Ecto neural progenitor cell (in vitro differentiated cells): Measurements from ENCODE around the gene LACTB.

Experiments
- DNase-seq: peaks from one replicate; pipeline ENCODE4 v3.0.0-alpha.2; 2018; ENCODE audit warnings: low spot score

LACTB gene

GRCh38 chr15:63133786-63134185 is 12.1 kb downstream of the LACTB start:
- DNase-seq = no peak

DNA sequence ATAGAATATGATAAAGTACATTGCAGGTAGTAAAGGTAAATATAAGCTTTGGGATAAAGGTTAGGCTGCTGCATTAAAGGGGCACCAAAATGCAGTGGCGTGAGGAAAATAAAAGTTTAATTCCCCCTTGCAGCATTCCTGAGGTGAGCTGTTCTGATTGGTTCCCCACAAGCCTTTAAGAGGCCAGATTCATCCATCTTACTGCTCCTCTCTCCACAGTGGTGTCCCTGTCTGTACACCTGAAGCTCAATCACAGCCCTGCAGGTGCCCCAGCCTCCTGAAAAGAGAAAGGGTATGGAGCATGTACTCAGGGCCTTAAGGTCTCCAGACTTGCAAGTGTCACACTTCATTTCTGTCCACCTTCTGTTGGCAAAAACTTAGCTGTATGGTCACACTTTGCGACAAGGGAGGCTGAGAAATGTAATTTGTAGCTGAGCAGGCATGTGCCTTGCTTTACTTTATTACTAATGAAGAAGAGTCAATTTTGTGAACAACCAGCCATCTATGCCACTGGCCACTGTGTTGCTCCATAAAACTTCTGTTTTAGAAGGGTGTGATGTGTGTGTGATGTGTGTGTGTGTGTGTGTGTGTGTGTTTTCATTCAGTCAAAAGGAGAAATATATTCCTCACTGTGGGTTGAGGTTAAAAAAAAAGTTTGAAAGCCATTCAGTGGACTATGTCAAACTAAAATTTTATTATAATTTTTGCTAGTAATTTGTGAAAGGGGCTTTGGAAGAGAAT is 12.8 kb downstream of the LACTB start:
- no peak for DNase-seq

DNA sequence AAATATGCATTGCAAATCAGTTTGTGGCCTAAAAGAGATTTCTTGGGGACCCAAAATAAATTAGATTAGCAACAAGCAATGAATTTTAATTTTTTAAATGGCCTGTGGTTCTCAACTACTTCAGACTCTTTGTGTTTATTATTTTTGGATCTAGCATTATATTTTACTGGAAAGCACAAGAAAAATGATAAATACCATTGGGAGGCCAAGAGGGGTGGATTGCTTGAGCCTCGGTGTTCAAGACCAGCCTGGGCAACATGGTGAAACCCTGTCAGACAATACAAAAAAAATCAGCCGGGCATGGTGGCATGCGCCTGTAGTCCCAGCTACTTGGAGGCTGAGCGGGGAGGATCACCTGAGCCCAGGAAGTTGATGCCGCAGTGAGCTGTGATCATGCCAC is 13.6 kb downstream of the LACTB start:
- DNase-seq = no peak

DNA sequence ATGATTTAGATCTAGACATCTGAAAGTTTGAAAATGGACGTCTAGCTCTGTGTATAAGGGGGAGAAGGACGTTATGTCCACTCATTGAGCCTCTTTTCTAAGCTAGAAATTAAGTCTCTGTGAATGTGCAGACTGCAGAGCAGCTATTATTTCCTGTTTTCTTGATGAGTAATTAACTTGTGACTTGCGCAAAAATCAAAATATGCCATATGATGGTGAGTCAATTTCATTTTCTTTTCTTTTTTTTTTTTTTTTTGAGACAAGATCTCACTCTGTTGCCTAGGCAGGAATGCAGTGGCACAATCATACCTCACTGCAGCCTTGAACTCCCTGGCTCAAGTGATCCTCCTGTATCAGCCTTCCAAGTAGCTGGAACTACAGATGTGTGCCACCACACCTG is 14.1 kb downstream of the LACTB start:
- DNase-seq = no peak

DNA sequence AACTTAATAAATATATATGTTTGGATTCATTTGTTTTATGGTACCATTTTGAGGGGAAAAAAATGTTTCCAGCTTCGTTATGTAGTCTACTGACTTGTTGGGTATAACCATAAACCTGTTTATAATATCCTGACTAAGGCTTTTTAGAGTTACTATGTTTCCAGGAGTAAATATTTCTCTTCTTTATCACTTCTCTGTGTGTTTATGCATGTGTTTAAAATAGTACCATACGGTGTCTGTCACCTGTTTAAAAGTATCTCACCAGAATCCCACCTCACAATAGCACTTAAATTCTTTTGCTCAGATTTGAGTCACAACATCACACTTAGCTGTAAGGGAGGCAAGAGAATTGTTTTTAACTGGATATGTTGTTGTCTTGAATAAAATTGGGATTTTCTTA is 15.1 kb downstream of the LACTB start:
- no peak for DNase-seq

GRCh38 chr15:63140936-63141335 is 19.3 kb downstream of the LACTB start:
- DNase-seq = no peak

DNA sequence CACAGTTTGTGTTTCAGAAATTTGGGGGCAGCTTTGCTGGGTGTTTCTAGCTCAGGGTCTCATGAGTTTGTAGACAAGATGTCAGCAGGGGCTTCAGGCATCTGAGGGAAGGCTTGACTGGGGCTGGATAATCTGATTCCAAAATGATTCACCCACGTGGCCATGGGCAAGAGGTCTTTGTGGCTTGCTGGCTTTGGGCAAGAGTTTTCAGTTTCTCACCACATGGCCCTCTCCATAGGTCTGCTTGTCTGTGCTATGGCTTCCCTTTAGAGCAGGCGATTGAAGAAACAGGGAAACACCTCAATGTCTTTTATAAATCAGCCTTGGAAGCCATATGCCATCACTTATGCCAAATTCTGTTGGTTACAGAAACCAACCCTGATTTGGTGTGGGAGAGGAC is 23.8 kb downstream of the LACTB start:
- no peak for DNase-seq

- DNase-seq = no peak
Observed at GRCh38 chr15:63146684-63147083, 25.0 kb downstream of the LACTB start.

DNA sequence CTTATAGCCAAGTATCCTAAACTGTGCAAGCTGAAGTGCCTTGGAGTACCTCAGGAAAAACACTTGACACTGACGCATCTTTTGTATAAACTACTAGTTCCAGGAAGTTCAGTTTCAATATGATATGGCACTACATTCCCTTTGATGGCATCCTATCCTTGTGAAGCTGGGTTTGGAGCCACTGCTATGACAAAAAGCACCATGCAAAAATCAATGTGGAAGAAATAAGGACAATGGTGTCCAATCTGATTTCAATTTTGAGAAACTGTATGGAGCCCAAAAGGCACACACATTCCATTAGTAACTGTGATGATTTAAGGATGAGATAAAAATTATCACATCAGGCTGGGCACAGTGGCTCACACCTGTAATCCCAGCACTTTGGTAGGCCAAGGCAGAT is 30.0 kb downstream of the LACTB start:
- no peak for DNase-seq

DNA sequence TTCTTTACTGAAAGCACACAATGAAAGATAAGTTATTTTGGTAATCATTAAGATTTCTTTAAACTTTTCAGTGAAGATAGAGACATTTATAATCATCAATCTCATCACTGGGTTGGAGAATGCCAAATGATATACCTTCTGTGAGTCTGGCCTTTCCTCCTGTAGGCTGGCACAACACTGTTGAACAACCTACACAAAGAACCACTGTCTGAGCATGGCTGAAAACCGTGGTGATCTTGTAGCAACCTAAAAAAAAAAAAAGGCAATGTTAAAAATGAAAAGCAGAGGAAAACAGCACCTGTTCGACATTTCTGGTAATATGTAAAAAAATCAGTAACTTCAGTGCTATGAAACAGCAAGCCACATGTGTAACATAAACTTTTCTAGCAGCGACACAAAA is 33.8 kb downstream of the LACTB start:
- DNase-seq = no peak

DNA sequence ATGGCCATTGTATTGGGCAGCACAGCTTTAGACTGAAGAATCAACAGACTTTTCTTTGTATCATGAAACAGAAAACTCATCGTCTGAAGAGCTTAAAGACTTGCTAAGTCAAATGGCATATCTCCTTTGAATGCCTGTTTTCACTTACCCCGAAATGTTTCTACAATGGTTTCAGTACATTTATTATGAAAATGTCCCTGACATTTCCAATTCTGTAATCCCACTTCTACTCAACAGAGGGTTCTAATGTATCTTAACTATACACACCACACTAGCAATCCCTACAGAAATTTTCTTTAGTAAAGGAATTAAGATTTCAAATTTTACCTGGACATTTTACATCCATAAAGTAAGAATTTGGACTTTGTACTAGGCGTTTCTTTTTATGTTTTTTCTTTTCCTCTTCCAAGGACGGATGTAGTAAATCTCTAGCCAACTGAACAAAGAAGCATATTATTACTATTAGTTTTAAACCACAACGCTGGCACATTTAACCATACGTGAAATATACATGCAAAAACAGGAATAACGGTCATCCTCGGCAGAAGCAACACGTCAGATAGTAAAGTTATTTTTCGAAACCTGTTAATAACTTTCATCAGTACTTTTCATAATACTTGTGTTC is 34.5 kb downstream of the LACTB start:
- no peak for DNase-seq

- DNase-seq = peak; percentile 50
Observed at GRCh38 chr15:63156755-63157117, 35.1 kb downstream of the LACTB start.

- DNase-seq = peak; percentile 95
Observed at GRCh38 chr15:63157118-63157843, 35.6 kb downstream of the LACTB start, which contains the start of gene RPS27L. Gene RPS27L, minus strand, starts transcription at chr15:63157477. Its CDS starts 72 bp downstream, at chr15:63157405.

- peak; percentile 57 for DNase-seq
Observed at GRCh38 chr15:63157891-63158431, 36.3 kb downstream of the LACTB start.

DNA sequence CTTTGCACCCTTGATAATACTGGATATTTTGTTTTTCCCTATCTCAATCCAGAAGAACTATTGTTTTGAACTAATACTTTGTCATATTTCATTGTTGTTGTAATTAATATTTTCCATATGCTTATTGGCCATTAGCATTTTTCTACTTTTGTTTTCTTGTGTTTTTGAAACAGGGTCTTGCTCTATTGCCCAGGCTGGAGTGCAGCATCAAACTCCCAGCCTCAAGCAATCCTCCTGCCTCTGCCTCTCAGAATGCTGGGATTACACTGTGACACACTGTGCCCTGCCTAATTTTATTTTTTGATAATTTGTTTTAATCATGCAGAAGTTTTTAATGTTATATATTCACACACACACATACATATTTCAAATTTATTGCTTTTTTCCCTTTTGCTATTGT is 39.0 kb downstream of the LACTB start:
- DNase-seq = no peak

GRCh38 chr15:63163217-63163616 is 41.6 kb downstream of the LACTB start:
- DNase-seq = no peak

DNA sequence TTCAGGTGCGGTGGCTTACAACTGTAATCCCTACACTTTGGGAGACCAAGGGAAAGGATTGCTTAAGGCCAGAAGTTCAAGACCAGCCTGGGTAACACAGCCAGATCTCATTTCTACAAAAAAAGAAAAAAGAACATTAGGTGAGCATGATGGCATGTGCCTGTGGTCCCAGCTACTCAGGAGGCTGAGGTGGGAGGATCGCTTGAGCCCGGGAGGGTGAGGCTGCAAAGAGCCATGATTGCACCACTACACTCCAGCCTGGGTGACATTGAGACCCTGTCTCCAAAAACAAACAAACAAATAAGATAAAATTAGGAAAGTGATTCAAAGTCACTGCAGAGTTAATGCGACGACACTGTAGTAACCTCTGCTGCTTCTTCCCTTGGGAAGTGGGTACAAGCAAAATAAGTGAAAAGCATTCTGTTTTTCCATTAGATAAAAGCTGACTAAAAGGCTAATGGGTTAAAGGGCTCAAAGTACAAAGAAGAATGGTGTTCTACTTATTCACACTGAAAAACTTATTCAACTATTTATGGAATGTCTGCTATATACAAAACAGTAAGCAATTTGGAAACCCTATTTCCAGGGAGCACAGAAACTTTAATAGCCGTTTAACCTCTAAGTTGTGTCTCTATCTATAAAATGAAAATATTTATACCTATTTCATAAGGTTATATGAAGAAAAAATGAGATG is 43.7 kb downstream of the LACTB start:
- no peak for DNase-seq

DNA sequence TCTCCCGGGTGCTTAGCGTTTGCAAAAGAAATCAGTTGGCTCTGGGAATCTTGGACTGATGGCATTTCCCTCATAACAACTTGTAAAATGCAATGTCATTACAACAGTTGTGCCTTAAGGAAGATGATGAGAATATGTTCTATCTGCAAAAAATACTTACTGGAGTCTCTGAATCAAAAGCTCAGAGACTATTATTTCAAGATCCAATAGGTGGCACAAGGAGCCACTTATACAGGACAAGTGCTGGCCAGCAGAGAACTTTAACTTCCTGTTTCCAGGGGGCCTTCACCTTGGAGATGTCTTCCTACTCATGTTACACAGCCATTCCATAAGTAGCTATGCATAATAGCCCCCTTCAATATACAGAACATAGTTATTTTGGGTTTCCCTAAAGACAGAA is 44.6 kb downstream of the LACTB start:
- no peak for DNase-seq

- no peak for DNase-seq
Observed at GRCh38 chr15:63169788-63170187, 48.1 kb downstream of the LACTB start.

DNA sequence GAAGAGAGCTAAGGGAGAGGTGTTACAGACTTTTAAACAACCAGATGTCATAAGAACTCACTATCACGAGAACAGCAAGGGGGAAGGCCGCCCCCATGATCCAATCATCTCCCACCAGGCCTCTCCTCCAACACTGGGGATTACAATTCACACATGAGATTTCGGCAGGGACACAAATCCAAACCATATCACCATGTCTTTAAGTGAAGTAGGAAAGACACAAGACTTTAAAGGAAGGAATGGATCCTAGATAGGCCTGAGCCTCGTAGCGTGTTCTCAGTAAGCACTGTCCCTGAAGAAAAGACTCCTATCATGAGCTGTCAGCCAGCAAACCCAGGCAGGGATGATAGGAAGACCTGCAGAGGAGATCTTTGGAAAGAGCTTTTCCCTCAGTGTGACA is 50.7 kb downstream of the LACTB start:
- no peak for DNase-seq

DNA sequence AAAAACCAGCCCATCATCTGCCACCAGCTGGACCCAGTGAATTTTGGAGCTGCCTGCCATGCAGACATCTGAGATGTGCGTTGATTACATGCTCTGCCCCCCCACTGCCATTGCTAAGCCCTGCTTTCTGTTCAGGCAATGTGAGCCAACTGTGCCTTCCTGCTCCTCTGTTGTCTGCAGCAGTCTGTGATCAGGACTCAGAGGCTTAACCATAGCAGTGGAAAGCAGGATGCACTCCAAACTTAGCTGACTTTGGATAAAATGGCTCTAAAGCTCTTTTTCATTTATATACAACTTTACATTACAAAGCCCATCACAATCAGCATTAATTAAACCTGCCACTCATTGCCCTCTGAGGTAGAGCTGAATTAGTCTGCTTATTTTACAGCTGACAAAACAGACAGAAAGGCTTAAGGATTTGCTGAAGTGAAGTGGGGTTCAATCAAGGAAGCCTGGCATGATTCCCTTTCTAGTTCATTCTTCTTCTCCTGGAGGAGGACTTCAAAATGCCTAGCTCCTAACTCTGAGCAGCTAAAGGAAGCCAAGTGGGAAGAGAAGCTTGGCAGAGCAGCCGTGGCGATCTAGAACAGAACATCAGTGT is 51.3 kb downstream of the LACTB start:
- peak; percentile 54 for DNase-seq

GRCh38 chr15:63176302-63176701 is 54.6 kb downstream of the LACTB start:
- DNase-seq = no peak
